HG02870 (cell line): Measurements from ENCODE around the gene UBAC2.
A peak's percentile ranks its signal among the peaks of the same experiment; 100 is the strongest.
"Not testable (repeated sequence)": the region's sequence is repeated elsewhere in the genome, so short reads cannot be mapped to it uniquely, and the experiment has no call there.

Experiments
- ATAC-seq: cut with Tn5 transposase; IDR thresholded peaks from one replicate; pipeline ENCODE4 v1.9.1; 2021; ENCODE audit warnings: mild to moderate bottlenecking, moderate library complexity; ENCODE audit not compliant: unreplicated experiment

UBAC2 gene

DNA sequence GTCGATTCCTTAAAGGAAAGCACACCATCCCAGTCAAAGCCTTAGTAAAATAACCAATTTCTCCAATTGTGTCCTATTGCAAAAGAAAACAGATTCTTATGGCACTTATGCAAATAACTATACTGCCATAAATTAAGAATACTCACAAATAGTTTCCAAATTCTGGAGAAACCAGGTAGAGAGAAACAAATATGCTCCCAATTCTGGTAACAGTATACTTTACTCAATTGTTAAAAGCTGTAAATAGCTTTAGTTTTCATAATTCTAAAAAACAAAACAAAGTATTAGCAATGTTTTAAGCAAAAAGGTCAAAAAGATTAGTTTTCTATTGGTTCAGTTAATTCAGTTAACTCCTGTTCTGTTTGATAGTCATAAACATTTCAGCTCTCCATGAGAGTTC is 18.2 kb upstream of the UBAC2 start:
- ATAC-seq = no peak

- ATAC-seq = no peak
These were observed 15.0 kb upstream of the UBAC2 start for GRCh38 chr13:99185606-99186005.

GRCh38 chr13:99190147-99190985 is 10.3 kb upstream of the UBAC2 start:
- ATAC-seq = no peak

GRCh38 chr13:99191336-99191899 is 9.2 kb upstream of the UBAC2 start:
- no peak for ATAC-seq

DNA sequence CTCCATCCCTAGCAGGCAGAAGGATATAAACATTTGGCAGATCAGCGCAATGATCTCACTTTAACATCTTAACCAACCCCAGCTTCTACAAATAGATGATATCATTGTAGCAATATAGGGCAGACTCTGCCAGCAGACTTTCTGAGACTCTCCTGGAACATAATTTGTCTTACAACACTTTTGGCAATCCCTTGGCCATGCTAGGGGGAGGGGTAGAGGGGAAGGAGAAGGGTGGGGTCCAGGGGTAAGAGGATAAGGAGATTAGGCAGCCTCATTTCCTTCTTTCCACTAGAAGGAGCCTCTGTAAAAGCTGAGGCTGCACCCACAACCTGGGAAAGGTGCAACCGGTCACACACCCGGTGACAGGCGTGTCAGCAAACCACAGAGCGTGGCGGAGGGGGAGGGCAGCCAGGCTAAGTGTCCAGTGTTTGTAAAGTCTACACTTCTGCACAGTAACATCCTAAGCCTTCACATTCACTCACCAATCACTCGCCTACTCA is 8.7 kb upstream of the UBAC2 start:
- ATAC-seq = no peak

DNA sequence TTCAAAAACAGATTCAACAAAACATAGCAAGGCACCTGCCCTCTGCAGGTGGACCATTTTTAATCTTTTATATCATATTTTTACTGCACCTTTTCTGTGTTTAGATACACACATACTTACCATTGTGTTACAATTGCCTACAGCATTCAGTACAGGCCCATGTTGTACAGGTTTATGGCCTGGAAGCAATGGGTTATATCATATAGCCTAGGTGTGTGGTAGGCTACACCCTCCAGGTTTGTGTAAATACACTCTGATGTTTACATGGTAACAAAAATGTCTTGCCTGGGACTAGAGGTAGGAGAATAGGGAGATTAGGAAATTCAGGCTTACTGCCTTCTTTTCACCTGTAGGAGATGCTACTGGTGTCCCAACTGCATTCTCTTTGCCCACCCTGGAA is 8.2 kb upstream of the UBAC2 start:
- no peak for ATAC-seq

DNA sequence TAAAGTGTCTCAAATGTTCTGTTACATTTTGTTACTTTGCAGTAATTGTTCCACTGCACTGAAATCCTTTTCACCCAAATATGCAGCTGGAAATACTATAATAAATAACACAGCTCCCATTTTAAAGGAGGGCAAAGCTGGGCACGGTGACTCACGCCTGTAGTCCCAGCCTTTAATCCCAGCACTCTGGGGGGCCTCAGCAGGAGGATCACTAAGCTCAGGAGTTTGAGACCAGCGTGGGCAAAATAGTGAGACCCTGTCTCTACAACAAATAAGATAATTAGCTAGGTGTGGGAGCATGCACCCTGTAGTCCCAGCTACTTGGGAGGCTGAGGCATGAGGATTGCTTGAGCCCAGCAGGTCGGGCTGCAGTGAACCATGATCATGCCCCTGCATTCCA is 7.5 kb upstream of the UBAC2 start:
- no peak for ATAC-seq

- ATAC-seq = no peak
These were observed 4.1 kb upstream of the UBAC2 start for GRCh38 chr13:99196466-99197116.

GRCh38 chr13:99197117-99197651 is 3.5 kb upstream of the UBAC2 start:
- ATAC-seq = no peak

- ATAC-seq = peak; percentile 2
These were observed 868 bp upstream of the UBAC2 start for GRCh38 chr13:99199541-99200431.

DNA sequence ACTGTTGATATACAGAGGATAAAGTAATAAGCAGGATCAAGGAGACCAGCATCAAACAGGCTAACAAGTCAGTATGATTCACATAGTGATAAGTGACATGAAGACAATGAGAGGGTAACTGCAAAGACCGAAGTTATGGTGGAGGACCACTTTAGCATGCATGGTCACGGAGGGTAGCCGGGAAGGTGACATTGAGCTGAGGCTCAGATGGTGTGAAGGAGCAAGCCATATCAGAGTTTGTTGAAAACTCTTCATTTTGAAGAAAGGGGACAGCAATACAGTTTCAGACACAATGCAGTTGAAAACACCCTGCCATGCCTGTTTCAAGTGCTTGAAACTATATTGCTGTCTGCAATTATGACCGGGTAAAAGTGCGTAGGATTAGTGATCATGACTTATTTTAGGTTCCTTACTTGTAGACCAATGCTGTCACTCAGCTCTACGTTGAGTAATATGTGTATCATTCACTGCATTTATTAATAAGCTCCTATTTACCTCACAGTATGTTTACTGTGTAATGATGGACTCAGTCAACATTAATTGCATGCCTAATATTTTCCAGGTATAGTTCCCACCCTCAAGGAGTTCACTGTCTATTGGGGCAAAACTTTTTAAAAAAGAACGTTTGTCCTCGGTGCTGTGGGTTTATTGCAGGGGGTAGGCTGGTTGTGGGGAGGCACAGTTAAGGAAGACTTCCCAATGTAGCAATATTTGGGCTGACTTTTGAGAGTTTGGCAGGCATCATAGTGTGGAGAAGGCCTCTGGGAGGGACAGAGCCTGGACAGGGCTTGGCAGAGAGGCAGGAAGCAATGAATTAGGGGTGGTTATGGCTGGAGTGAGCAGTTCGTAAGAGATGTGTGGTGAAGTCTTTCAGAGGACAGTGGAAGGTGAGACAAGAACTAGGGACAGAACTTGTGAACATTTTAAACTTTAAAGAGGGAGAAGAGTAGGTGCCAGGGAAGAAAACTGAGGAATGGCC is 3.2 kb downstream of the UBAC2 start:
- peak; percentile 21 for ATAC-seq

DNA sequence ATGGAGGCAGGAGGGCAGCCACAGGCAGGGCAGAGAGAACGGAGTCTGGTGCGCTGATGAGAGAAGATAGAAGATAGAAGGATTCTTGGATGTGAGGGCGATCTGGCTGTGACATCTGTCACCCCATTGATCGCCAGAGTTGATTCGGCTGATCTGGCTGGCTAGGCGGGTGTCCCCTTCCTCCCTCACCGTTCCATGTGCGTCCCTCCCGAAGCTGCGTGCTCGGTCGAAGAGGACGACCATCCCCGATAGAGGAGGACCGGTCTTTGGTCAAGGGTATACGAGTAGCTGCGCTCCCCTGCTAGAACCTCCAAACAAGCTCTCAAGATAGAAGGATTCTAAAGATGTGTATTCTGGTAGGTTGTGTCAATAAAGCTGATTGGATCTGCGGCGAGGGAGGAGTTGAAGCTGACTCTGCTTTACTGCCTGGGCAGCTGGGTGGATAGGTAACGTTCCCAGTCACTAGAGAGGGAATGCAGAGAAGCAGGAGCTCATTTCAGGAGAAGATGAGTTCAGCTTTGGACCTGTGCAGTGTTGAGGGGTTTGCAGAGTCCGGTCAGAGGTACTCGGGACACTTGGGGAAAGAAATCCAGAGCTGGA is 5.1 kb downstream of the UBAC2 start:
- ATAC-seq = no peak

GRCh38 chr13:99206226-99206625 is 5.6 kb downstream of the UBAC2 start:
- ATAC-seq = no peak

DNA sequence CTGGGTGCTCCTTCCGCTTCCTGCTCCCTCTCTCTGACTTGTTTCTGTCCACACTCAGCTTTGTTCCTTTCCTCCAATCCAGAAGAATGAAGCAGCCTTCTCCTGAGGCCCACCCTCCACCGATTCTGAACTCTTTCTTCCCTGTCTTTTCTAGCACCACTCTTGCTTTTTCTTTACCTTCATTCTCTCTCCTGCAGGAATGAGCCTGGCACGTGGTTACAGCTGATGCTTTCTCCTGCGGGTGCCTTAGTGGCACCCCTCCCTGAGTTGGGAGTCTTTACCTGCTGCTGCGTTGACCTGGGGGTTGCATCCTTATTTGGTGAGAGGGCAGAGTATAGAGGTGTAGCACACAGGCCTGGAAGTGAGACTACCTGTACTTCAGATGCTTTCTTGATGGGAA is 6.2 kb downstream of the UBAC2 start:
- ATAC-seq = no peak

- no peak for ATAC-seq
These were observed 6.9 kb downstream of the UBAC2 start for GRCh38 chr13:99207511-99207910.

DNA sequence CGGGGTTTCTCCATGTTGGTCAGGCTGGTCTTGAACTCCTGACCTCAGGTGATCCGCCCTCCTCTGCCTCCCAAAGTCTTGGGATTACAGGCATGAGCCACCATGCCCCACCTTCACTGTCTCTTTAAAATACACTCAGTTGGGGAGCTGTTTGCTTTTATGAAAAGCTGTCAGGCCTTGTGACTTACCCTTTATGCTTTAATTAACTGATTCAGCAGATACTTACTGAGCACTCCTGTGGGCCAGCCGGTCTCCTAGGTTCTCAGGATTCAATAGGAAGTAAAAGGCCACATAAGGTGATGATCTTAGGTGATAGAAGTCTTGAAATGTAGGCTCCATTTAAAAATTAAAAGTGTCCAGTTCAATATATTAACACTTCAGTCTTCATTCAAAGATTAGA is 7.5 kb downstream of the UBAC2 start:
- no peak for ATAC-seq

DNA sequence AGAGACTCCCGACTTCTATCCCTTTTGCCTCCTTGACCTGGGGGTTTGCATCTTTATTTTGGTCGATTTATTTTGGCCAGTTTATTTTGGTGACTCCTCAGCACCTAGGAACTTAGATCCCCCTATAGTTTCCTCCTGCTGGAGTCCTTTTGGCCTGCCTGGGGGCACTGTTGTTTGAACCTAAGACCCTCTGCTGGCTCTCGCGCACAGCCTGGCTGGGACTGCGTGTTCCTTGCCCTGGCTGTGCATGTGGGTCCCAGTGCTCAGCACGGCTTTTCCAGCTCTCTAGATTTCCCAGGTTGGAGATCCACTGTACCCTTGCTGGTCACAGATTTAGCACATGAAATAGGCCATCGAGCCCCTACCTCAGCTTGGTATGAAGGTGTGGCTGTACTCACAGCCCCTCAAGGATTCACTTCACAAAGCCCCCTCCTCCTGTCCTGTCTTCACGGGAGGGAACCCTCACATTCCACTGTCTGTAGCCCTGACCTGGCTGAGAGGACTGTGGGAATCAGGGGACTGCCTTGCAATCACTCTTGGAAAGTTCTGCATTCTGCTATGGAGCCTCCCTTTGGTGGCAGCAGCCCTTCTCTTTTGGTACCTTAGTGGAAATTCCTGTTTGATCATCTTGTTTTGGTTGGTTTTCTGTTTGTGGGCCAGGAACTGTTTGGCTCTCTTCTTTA is 8.3 kb downstream of the UBAC2 start:
- no peak for ATAC-seq

DNA sequence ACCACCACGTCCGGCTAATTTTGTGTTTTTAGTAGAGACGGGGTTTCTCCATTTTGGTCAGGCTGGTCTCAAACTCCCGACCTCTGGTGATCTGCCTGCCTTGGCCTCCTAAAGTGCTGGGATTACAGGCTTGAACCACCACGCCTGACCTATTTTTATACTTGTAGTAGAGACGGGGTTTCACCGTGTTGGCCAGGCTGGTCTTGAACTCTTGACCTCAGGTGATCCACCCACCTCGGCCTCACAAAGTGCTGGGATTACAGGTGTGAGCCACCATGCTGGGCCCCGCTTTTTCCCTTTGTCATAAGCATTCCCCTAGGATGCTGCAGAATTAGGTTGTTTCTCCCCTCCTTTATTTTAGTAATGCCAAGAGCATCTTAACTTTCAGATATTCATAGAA is 10.0 kb downstream of the UBAC2 start:
- ATAC-seq = not testable (repeated sequence)
